ENCODE data around the gene NBL1.
"Not testable (repeated sequence)": the region's sequence is repeated elsewhere in the genome, so short reads cannot be mapped to it uniquely, and the experiment has no call there.

The NBL1 gene

GRCh38 chr1:19633106-19633505, 11.0 kb upstream of the NBL1 start:
- H3K4me3 ChIP-seq (ENCODE audit: low read depth, low read length), result no peak overlapping the region
- TF ChIP-seq CTCF (IDR thresholded peaks at IDR 0.05; ENCODE audit: low read depth, low read length) (no peak), MAX (IDR thresholded peaks at IDR 0.05; ENCODE audit: low read depth, low read length) (no peak), MYC (IDR thresholded peaks at IDR 0.05; ENCODE audit: low read depth, low read length) (no peak), POLR2A (IDR thresholded peaks at IDR 0.05; ENCODE audit: extremely low read depth, insufficient read length) (no peak)
- no peak for DNase-seq (ENCODE audit: low read depth)

GRCh38 chr1:19635064-19635463, 9.0 kb upstream of the NBL1 start:
- DNase-seq (ENCODE audit: low read depth), result not testable (repeated sequence)

GRCh38 chr1:19635646-19636045, 8.5 kb upstream of the NBL1 start:
- TF ChIP-seq MYC (IDR thresholded peaks at IDR 0.05; ENCODE audit: low read depth, low read length) (no peak), POLR2A (IDR thresholded peaks at IDR 0.05; ENCODE audit: extremely low read depth, insufficient read length) (no peak), CTCF (IDR thresholded peaks at IDR 0.05; ENCODE audit: low read depth, low read length) (no peak), MAX (IDR thresholded peaks at IDR 0.05; ENCODE audit: low read depth, low read length) (no peak)
- H3K4me3 ChIP-seq (ENCODE audit: low read depth, low read length), result no peak overlapping the region
- no peak for DNase-seq (ENCODE audit: low read depth)

More at GRCh38 chr1:19635064-19635463, 9.0 kb upstream of the NBL1 start:
- H3K4me3 ChIP-seq (ENCODE audit: low read depth, low read length), result not testable (repeated sequence)

GRCh38 chr1:19636065-19636464, 8.0 kb upstream of the NBL1 start:
- no peak for DNase-seq (ENCODE audit: low read depth)
- no peak overlapping the region for H3K4me3 ChIP-seq (ENCODE audit: low read depth, low read length)
- TF ChIP-seq POLR2A (IDR thresholded peaks at IDR 0.05; ENCODE audit: extremely low read depth, insufficient read length) (no peak), CTCF (IDR thresholded peaks at IDR 0.05; ENCODE audit: low read depth, low read length) (no peak), MYC (IDR thresholded peaks at IDR 0.05; ENCODE audit: low read depth, low read length) (no peak), MAX (IDR thresholded peaks at IDR 0.05; ENCODE audit: low read depth, low read length) (no peak)

GRCh38 chr1:19636749-19637148, 7.4 kb upstream of the NBL1 start:
- not testable (repeated sequence) for H3K4me3 ChIP-seq (ENCODE audit: low read depth, low read length); DNase-seq (ENCODE audit: low read depth)

GRCh38 chr1:19637606-19638005, 6.5 kb upstream of the NBL1 start:
- DNase-seq (ENCODE audit: low read depth), result no peak
- H3K4me3 ChIP-seq (ENCODE audit: low read depth, low read length), result no peak overlapping the region
- no peak for TF ChIP-seq MYC (IDR thresholded peaks at IDR 0.05; ENCODE audit: low read depth, low read length)
- no peak for TF ChIP-seq POLR2A (IDR thresholded peaks at IDR 0.05; ENCODE audit: extremely low read depth, insufficient read length)
- TF ChIP-seq MAX (IDR thresholded peaks at IDR 0.05; ENCODE audit: low read depth, low read length), result no peak
- TF ChIP-seq CTCF (IDR thresholded peaks at IDR 0.05; ENCODE audit: low read depth, low read length), result no peak

- not testable (repeated sequence) for DNase-seq (ENCODE audit: low read depth); H3K4me3 ChIP-seq (ENCODE audit: low read depth, low read length)
Observed at GRCh38 chr1:19639228-19639627, 4.9 kb upstream of the NBL1 start.

GRCh38 chr1:19639999-19640362, 4.1 kb upstream of the NBL1 start:
- TF ChIP-seq MYC (IDR thresholded peaks at IDR 0.05; ENCODE audit: low read depth, low read length), result no peak
- no peak for TF ChIP-seq CTCF (IDR thresholded peaks at IDR 0.05; ENCODE audit: low read depth, low read length)
- no peak for TF ChIP-seq MAX (IDR thresholded peaks at IDR 0.05; ENCODE audit: low read depth, low read length)
- no peak for TF ChIP-seq POLR2A (IDR thresholded peaks at IDR 0.05; ENCODE audit: extremely low read depth, insufficient read length)
- DNase-seq (ENCODE audit: low read depth), result no peak
- no peak overlapping the region for H3K4me3 ChIP-seq (ENCODE audit: low read depth, low read length)

Measured in NB4 (cell line).